H9 (cell line): ENCODE measurements around the gene TMC3. TPM values are rescaled to one million over a fixed set of nuclear protein-coding genes. Genes with fewer than 3 reads are reported as not detected.
A peak's percentile ranks its signal among the peaks of the same experiment; 100 is the strongest.

Experiments used
- DNase-seq: peaks from one replicate; pipeline ENCODE4 v3.0.0-alpha.2; 2017
- H2AFZ ChIP-seq: one replicate; pipeline ENCODE4 v1.6.1; 2013; ENCODE audit warnings: mild to moderate bottlenecking, low read length, control low read depth, moderate library complexity
- H2AK5ac ChIP-seq: 2 replicates; pipeline ENCODE4 v1.6.1; 2013; ENCODE audit warnings: low read length, control low read depth, mixed read lengths; ENCODE audit not compliant: insufficient read length
- H2BK120ac ChIP-seq: one replicate; pipeline ENCODE4 v1.6.1; 2013; ENCODE audit warnings: low read depth, mild to moderate bottlenecking, low read length, control low read depth, inconsistent platforms; ENCODE audit not compliant: poor library complexity, severe bottlenecking
- H2BK12ac ChIP-seq: 2 replicates; pipeline ENCODE4 v1.6.1; 2013; ENCODE audit warnings: low read length, control low read depth, mixed read lengths, low read depth; ENCODE audit not compliant: insufficient read length
- H2BK15ac ChIP-seq: 2 replicates; pipeline ENCODE4 v1.6.1; 2013; ENCODE audit warnings: low read depth, low read length, control low read depth
- H2BK20ac ChIP-seq: one replicate; pipeline ENCODE4 v1.6.1; 2013; ENCODE audit warnings: low read depth, mild to moderate bottlenecking, low read length, control low read depth, inconsistent platforms; ENCODE audit not compliant: poor library complexity, severe bottlenecking
- H2BK5ac ChIP-seq: 2 replicates; pipeline ENCODE4 v1.6.1; 2013; ENCODE audit warnings: low read length, control low read depth, mixed read lengths; ENCODE audit not compliant: insufficient read length
- H3K14ac ChIP-seq: 2 replicates; pipeline ENCODE4 v1.6.1; 2013; ENCODE audit warnings: low read length, control low read depth; ENCODE audit not compliant: insufficient read depth
- H3K18ac ChIP-seq: 2 replicates; pipeline ENCODE4 v1.6.1; 2013; ENCODE audit warnings: low read depth, mild to moderate bottlenecking, mixed read lengths, low read length, control low read depth; ENCODE audit not compliant: insufficient read length
- H3K23ac ChIP-seq: 2 replicates; pipeline ENCODE4 v1.6.1; 2013; ENCODE audit warnings: low read length, control low read depth, mixed read lengths, low read depth; ENCODE audit not compliant: insufficient read length
- H3K23me2 ChIP-seq: 2 replicates; pipeline ENCODE4 v1.6.1; 2013; ENCODE audit warnings: low read depth, mild to moderate bottlenecking, mixed read lengths, low read length, control low read depth; ENCODE audit not compliant: insufficient read length, poor library complexity, severe bottlenecking
- H3K27ac ChIP-seq: 2 replicates; pipeline ENCODE4 v1.5.1; 2013; ENCODE audit warnings: low read length, control low read depth, mixed read lengths, low read depth; ENCODE audit not compliant: insufficient read length
- H3K27me3 ChIP-seq: 2 replicates; pipeline ENCODE4 v1.6.1; 2013; ENCODE audit warnings: low read length, control low read depth, inconsistent platforms; ENCODE audit not compliant: insufficient read depth
- H3K4ac ChIP-seq: 2 replicates; pipeline ENCODE4 v1.6.1; 2013; ENCODE audit warnings: low read depth, mild to moderate bottlenecking, control low read depth, inconsistent platforms, low read length, moderate library complexity
- H3K4me1 ChIP-seq: 2 replicates; pipeline ENCODE4 v1.6.1; 2013; ENCODE audit warnings: low read length, control low read depth, inconsistent platforms; ENCODE audit not compliant: insufficient read depth
- H3K4me2 ChIP-seq: 2 replicates; pipeline ENCODE4 v1.6.1; 2013; ENCODE audit warnings: low read length, control low read depth, mixed read lengths; ENCODE audit not compliant: insufficient read length, insufficient read depth
- H3K56ac ChIP-seq: 2 replicates; pipeline ENCODE4 v1.6.1; 2013; ENCODE audit warnings: low read depth, mild to moderate bottlenecking, mixed read lengths, low read length, control low read depth; ENCODE audit not compliant: insufficient read length
- H3K79me1 ChIP-seq: 2 replicates; pipeline ENCODE4 v1.6.1; 2013; ENCODE audit warnings: low read depth, mild to moderate bottlenecking, moderate library complexity, low read length, control low read depth, inconsistent platforms; ENCODE audit not compliant: insufficient read depth, poor library complexity, severe bottlenecking
- H3K79me2 ChIP-seq: 2 replicates; pipeline ENCODE4 v1.6.1; 2013; ENCODE audit warnings: low read length, control low read depth, inconsistent platforms; ENCODE audit not compliant: insufficient read depth
- H3K9ac ChIP-seq: 2 replicates; pipeline ENCODE4 v1.6.1; 2013; ENCODE audit warnings: low read length, control low read depth, mixed read lengths; ENCODE audit not compliant: insufficient read length; ENCODE audit errors: extremely low read depth
- H3K9me3 ChIP-seq: one replicate; pipeline ENCODE4 v1.6.1; 2013; ENCODE audit warnings: low read depth, low read length, inconsistent platforms; ENCODE audit not compliant: control insufficient read depth
- H3T11ph ChIP-seq: one replicate; pipeline ENCODE4 v1.6.1; 2013; ENCODE audit warnings: mild to moderate bottlenecking, low read length, control low read depth, inconsistent platforms
- H4K20me1 ChIP-seq: one replicate; pipeline ENCODE4 v1.6.1; 2013; ENCODE audit not compliant: control insufficient read depth, insufficient read length, insufficient read depth
- H4K5ac ChIP-seq: 2 replicates; pipeline ENCODE4 v1.6.1; 2013; ENCODE audit warnings: low read depth, mild to moderate bottlenecking, mixed read lengths, low read length, control low read depth; ENCODE audit not compliant: insufficient read length
- H4K8ac ChIP-seq: replicated peaks from 2 replicates; pipeline ENCODE4 v1.6.1; 2013; ENCODE audit warnings: low read length, control low read depth, mixed read lengths, low read depth; ENCODE audit not compliant: insufficient read length
- H4K91ac ChIP-seq: 2 replicates; pipeline ENCODE4 v1.6.1; 2013; ENCODE audit warnings: low read depth, mild to moderate bottlenecking, moderate library complexity, mixed read lengths, low read length, control low read depth; ENCODE audit not compliant: insufficient read length
- H3K27ac Mint-ChIP-seq, 3 experiments: 2 replicates in 2 of 3; 3 replicates in 1 of 3; pipeline ENCODE4 v1.8.0; 2020 to 2021; ENCODE audit warnings: mixed read lengths in 3 of 3, mild to moderate bottlenecking in 1 of 3, moderate library complexity in 1 of 3
- H3K27me3 Mint-ChIP-seq: 2 replicates; pipeline ENCODE4 v1.8.0; 2021; ENCODE audit warnings: low read depth, mild to moderate bottlenecking, moderate library complexity, mixed read lengths
- H3K36me3 Mint-ChIP-seq, 3 experiments: 2 replicates in 2 of 3; 3 replicates in 1 of 3; pipeline ENCODE4 v1.8.0; 2020 to 2021; ENCODE audit warnings: low read depth in 3 of 3, mixed read lengths in 3 of 3; ENCODE audit not compliant: insufficient read depth in 1 of 3
- H3K4me1 Mint-ChIP-seq, 2 experiments: 2 replicates each; pipeline ENCODE4 v1.8.0; 2020; ENCODE audit warnings: mixed read lengths in 2 of 2
- H3K4me3 Mint-ChIP-seq, 2 experiments: 2 replicates in 1 of 2; 3 replicates in 1 of 2; pipeline ENCODE4 v1.8.0; 2020 to 2021; ENCODE audit warnings: mild to moderate bottlenecking in 2 of 2, mixed read lengths in 2 of 2, moderate library complexity in 1 of 2
- H3K9me3 Mint-ChIP-seq, 2 experiments: 2 replicates in 1 of 2; 3 replicates in 1 of 2; pipeline ENCODE4 v1.8.0; 2020; ENCODE audit warnings: mild to moderate bottlenecking in 2 of 2, mixed read lengths in 2 of 2, moderate library complexity in 1 of 2
- CTCF ChIP-seq: fragments of 200-600 bp; sonication (generic); conservative IDR thresholded peaks from 3 replicates; pipeline ENCODE4 v1.8.0; 2021; ENCODE audit warnings: antibody characterized with exemption, mild to moderate bottlenecking
- WGBS: extraction: QIAGEN DNeasy Blood & Tissue Kit; methylation state at CpG from one replicate; pipeline ENCODE4 v1.1.7; 2013; ENCODE audit warnings: missing lambda C conversion rate, low lambda C conversion rate, mixed read lengths; ENCODE audit not compliant: insufficient read length; ENCODE audit errors: extremely low coverage; 5-methylcytosine and 5-hydroxymethylcytosine counted together
- total RNA-seq: library from RNA; stranded (reverse); gene quantifications from 2 replicates; pipeline ENCODE4 v1.2.1, GENCODE V29; 2021

TMC3 gene
- total RNA-seq, 1 experiment from 2014 or later = not detected

GRCh38 chr15:81336568-81336967, 37.4 kb downstream of the TMC3 start:
- no peaks in the 10 kb centered on the region for H3K23me2 ChIP-seq
- no peaks in the 10 kb centered on the region for H3K27me3 ChIP-seq
- no peak overlapping the region for H2AFZ ChIP-seq
- H4K8ac ChIP-seq = no peak overlapping the region
- no peak overlapping the region for H3K18ac ChIP-seq
- no CpG with 5 or more reads among the region's 4 CpGs for WGBS
- no peaks in the 10 kb centered on the region for H3K79me1 ChIP-seq
- Mint-ChIP-seq H3K9me3 (no peaks in the 10 kb centered on the region), H3K27ac (no peak overlapping the region; a peak in 1 of 7 replicates), H3K4me3 (no peak overlapping the region), H3K4me1 (0 out of 4 replicates have a peak, but pooled peaks cover 2 to 3% of the 10 kb centered on the region in 2 experiments), H3K36me3 (no peaks in the 10 kb centered on the region), H3K27me3 (no peaks in the 10 kb centered on the region; the same call in 1 of the 2 replicates)
- no peak overlapping the region for H3K56ac ChIP-seq
- H3K79me2 ChIP-seq = no peaks in the 10 kb centered on the region
- H3K4me1 ChIP-seq = no peaks in the 10 kb centered on the region
- no peaks in the 10 kb centered on the region for H4K20me1 ChIP-seq
- H2BK20ac ChIP-seq = no peak overlapping the region
- H3K23ac ChIP-seq = no peak overlapping the region
- H3K27ac ChIP-seq = no peak overlapping the region
- H4K91ac ChIP-seq = no peak overlapping the region
- no peak overlapping the region for H2BK120ac ChIP-seq
- no peak overlapping the region for H2BK15ac ChIP-seq
- no peaks in the 10 kb centered on the region for H3K9me3 ChIP-seq
- H3T11ph ChIP-seq = no peak overlapping the region
- H3K14ac ChIP-seq = no peak overlapping the region
- DNase-seq = no peak
- no peak overlapping the region for H4K5ac ChIP-seq
- no peak overlapping the region for H3K4ac ChIP-seq
- no peak overlapping the region for H2BK12ac ChIP-seq
- H2AK5ac ChIP-seq = no peak overlapping the region
- no peak overlapping the region for H2BK5ac ChIP-seq
- no peak overlapping the region for H3K9ac ChIP-seq
- peak; percentile 37 for TF ChIP-seq CTCF
- H3K4me2 ChIP-seq = no peak overlapping the region
